GM12878 (cell line): ENCODE results near the gene COMMD1. TPM values are rescaled to one million over a fixed set of nuclear protein-coding genes. Genes with fewer than 3 reads are reported as not detected.

ENCODE experiments used
- ATAC-seq: fragments of 200-7000 bp; cut with Tn5 transposase; 3 replicates; pipeline ENCODE4 v1.9.1; 2020; ENCODE audit warnings: mild to moderate bottlenecking, moderate library complexity
- BruUV-seq: library from RNA; stranded (reverse); fragments of 400-500 nt; replicated peaks from 2 replicates; lab custom pipeline; 2021; lab: Mats Ljungman, UMichigan
- CTCF ChIA-PET: fragments of 300-600 bp; sonication (Branson Sonifier 250); formaldehyde crosslinking; extraction: SDS; loops from one replicate; lab custom pipeline; 2021; ENCODE audit warnings: inconsistent platforms; lab: Yijun Ruan, JAX
- POLR2A ChIA-PET: fragments of 350-600 bp; formaldehyde crosslinking; extraction: SDS; loops from one replicate; lab custom pipeline; 2021; ENCODE audit warnings: inconsistent platforms; lab: Charles Lee
- RAD21 ChIA-PET: fragments of 300-600 bp; sonication (Branson Sonifier 250); formaldehyde crosslinking; loops from one replicate; lab custom pipeline; 2023; ENCODE audit warnings: antibody characterized with exemption; ENCODE audit not compliant: unreplicated experiment; lab: Charles Lee
- SMC1A ChIA-PET: fragments of 300-600 bp; sonication (Branson Sonifier 250); formaldehyde crosslinking; loops from one replicate; lab custom pipeline; 2023; ENCODE audit not compliant: unreplicated experiment, uncharacterized antibody; lab: Charles Lee
- DNase-seq: peaks from one replicate; pipeline ENCODE4 v3.0.0-alpha.2; 2011; ENCODE audit warnings: low read depth, low spot score
- FAIRE-seq: peaks from 3 replicates; lab custom pipeline; 2011; peaks lifted over from hg19 to GRCh38; lab: Jason Lieb, UNC
- H2AFZ ChIP-seq: 2 replicates; pipeline ENCODE4 v1.6.0; 2011; ENCODE audit warnings: low read depth, low read length, control low read depth; ENCODE audit not compliant: control insufficient read depth
- H3K27ac ChIP-seq: 2 replicates; pipeline ENCODE4 v1.5.1; 2011; ENCODE audit warnings: control low read depth; ENCODE audit not compliant: control insufficient read depth, insufficient read depth
- H3K27me3 ChIP-seq, 2 experiments: replicated peaks in 1 of 2; 2 replicates each; pipeline versions ENCODE4 v1.6.0 to v1.6.1; 2011; ENCODE audit warnings: low read length in 1 of 2; ENCODE audit not compliant: control insufficient read depth in 2 of 2, insufficient read depth in 2 of 2
- H3K36me3 ChIP-seq, 2 experiments: 2 replicates each; pipeline ENCODE4 v1.5.1; 2011; ENCODE audit warnings: low read length in 1 of 2; ENCODE audit not compliant: control insufficient read depth in 2 of 2, insufficient read depth in 2 of 2
- H3K4me1 ChIP-seq: 2 replicates; pipeline ENCODE4 v1.6.1; 2011; ENCODE audit warnings: mild to moderate bottlenecking, low read length, moderate library complexity, mixed read lengths; ENCODE audit not compliant: control insufficient read depth, insufficient read depth
- H3K4me2 ChIP-seq: 2 replicates; pipeline ENCODE4 v1.6.0; 2011; ENCODE audit warnings: control low read depth; ENCODE audit not compliant: control insufficient read depth, insufficient read depth
- H3K4me3 ChIP-seq: fragments of 200-600 bp; sonication (generic); 2 replicates; pipeline ENCODE4 v1.5.1; 2016
- H3K79me2 ChIP-seq: 2 replicates; pipeline ENCODE4 v1.6.0; 2011; ENCODE audit warnings: low read length; ENCODE audit not compliant: control insufficient read depth, insufficient read depth
- H3K9ac ChIP-seq: 2 replicates; pipeline ENCODE4 v1.8.0; 2011; ENCODE audit warnings: low read length, control low read depth, mixed read lengths; ENCODE audit not compliant: control insufficient read depth, insufficient read depth
- H3K9me3 ChIP-seq: replicated peaks from 3 replicates; pipeline ENCODE4 v1.5.1; 2011; ENCODE audit warnings: mild to moderate bottlenecking, low read length; ENCODE audit not compliant: control insufficient read depth, insufficient read depth
- H4K20me1 ChIP-seq: 2 replicates; pipeline ENCODE4 v1.6.0; 2011; ENCODE audit not compliant: control insufficient read depth, insufficient read depth
- ATF7 ChIP-seq: fragments of 450-650 bp; IDR thresholded peaks from 2 replicates; pipeline ENCODE4 v1.6.1; 2016; ENCODE audit warnings: low read depth, mild to moderate bottlenecking
- BMI1 ChIP-seq: fragments of 450-650 bp; IDR thresholded peaks from 2 replicates; pipeline ENCODE4 v1.6.1; 2016; ENCODE audit warnings: mild to moderate bottlenecking, moderate library complexity, borderline replicate concordance
- FOXM1 ChIP-seq: IDR thresholded peaks from 2 replicates; pipeline ENCODE4 v1.6.1; 2012; ENCODE audit warnings: low read depth, mild to moderate bottlenecking, inconsistent platforms, low read length, moderate library complexity
- HDAC6 ChIP-seq: fragments of 200-600 bp; sonication (generic); IDR thresholded peaks from one replicate; pipeline ENCODE4 v1.8.0; 2017; ENCODE audit warnings: antibody characterized with exemption; ENCODE audit not compliant: unreplicated experiment
- HDGF ChIP-seq: fragments of 450-650 bp; IDR thresholded peaks from 2 replicates; pipeline ENCODE4 v1.6.1; 2016; ENCODE audit warnings: antibody characterized with exemption
- LARP7 ChIP-seq: fragments of 450-650 bp; IDR thresholded peaks from 2 replicates; pipeline ENCODE4 v1.6.1; 2017; ENCODE audit warnings: mild to moderate bottlenecking
- RAD51 ChIP-seq: fragments of 450-650 bp; IDR thresholded peaks from 2 replicates; pipeline ENCODE4 v1.6.1; 2016; ENCODE audit warnings: moderate library complexity, mild to moderate bottlenecking, inconsistent platforms
- SMARCA5 ChIP-seq: fragments of 450-650 bp; IDR thresholded peaks from 2 replicates; pipeline ENCODE4 v1.6.1; 2017; ENCODE audit warnings: mild to moderate bottlenecking
- SRF ChIP-seq, 2 experiments: IDR thresholded peaks; 2 replicates each; pipeline ENCODE4 v1.6.1; 2011; ENCODE audit warnings: low read depth in 2 of 2, low read length in 2 of 2, mild to moderate bottlenecking in 1 of 2, moderate library complexity in 1 of 2
- SUZ12 ChIP-seq: fragments of 200-600 bp; sonication (generic); IDR thresholded peaks from one replicate; pipeline ENCODE4 v1.6.1; 2018; ENCODE audit warnings: antibody characterized with exemption, mild to moderate bottlenecking; ENCODE audit not compliant: unreplicated experiment
- WGBS: methylation state at CpG from one replicate; pipeline ENCODE4 v1.1.6; 2016; ENCODE audit warnings: low lambda C conversion rate; ENCODE audit not compliant: insufficient replicate concordance, insufficient coverage; ENCODE audit errors: missing lambda C conversion rate; 5-methylcytosine and 5-hydroxymethylcytosine counted together
- in situ Hi-C: fragments of 300-500 bp; cut with MboI; formaldehyde crosslinking; loops from 9 replicates; pipeline ENCODE4 v1.14.3; 2018; ENCODE audit warnings: mixed read lengths
- intact Hi-C: fragments of 100-400 bp; cut with micrococcal nuclease; formaldehyde crosslinking; loops from one replicate; pipeline ENCODE4 v1.14.2; 2022; ENCODE audit not compliant: unreplicated experiment
- polyA plus RNA-seq, 11 experiments: library from polyadenylated mRNA; depleted of rRNA in 4 of 11; unstranded in 6 of 11; stranded (reverse) in 5 of 11; fragments of >200 nt; fragmentation: Nextera tagmentation in 4 of 11; fragmentation: Illumina TruSeq in 1 of 11; extraction: Ambion mirVana in 4 of 11; extraction: Trizol in 1 of 11; gene quantifications; 1 replicate in 1 of 11; 2 replicates in 10 of 11; pipeline versions ENCODE4 v1.2.1 to v1.2.3, GENCODE V29; 2011 to 2016; ENCODE audit warnings: inconsistent platforms in 2 of 11, missing spikeins in 2 of 11, low read depth in 1 of 11
- total RNA-seq, 4 experiments: library from RNA; depleted of rRNA in 3 of 4; stranded (reverse); fragments of >200 nt in 3 of 4; fragmentation: Illumina TruSeq in 1 of 4; extraction: Trizol in 1 of 4; gene quantifications; 2 replicates each; pipeline versions ENCODE4 v1.2.1 to v1.2.3, GENCODE V29; 2013 to 2021
- TF ChIP-seq, protein P1 (sequence below): fragments of 450-650 bp; formaldehyde crosslinking; IDR thresholded peaks from 2 replicates; pipeline ENCODE4 v1.4.0; 2022; ENCODE audit warnings: mild to moderate bottlenecking, moderate library complexity
- TF ChIP-seq, protein P2 (sequence below): fragments of 450-650 bp; IDR thresholded peaks from 2 replicates; pipeline ENCODE4 v1.6.1; 2016; ENCODE audit warnings: mild to moderate bottlenecking
- TF ChIP-seq, protein P3 (sequence below): fragments of 450-650 bp; IDR thresholded peaks from 2 replicates; pipeline ENCODE4 v1.6.1; 2016; ENCODE audit warnings: mild to moderate bottlenecking

COMMD1 gene
- total and polyA plus RNA-seq, 10 of the 15 experiments (the other 5 are each of a cell fraction or from before 2014, with no cell fraction given): 39.7 to 210 (median 53.7) TPM

DNA sequence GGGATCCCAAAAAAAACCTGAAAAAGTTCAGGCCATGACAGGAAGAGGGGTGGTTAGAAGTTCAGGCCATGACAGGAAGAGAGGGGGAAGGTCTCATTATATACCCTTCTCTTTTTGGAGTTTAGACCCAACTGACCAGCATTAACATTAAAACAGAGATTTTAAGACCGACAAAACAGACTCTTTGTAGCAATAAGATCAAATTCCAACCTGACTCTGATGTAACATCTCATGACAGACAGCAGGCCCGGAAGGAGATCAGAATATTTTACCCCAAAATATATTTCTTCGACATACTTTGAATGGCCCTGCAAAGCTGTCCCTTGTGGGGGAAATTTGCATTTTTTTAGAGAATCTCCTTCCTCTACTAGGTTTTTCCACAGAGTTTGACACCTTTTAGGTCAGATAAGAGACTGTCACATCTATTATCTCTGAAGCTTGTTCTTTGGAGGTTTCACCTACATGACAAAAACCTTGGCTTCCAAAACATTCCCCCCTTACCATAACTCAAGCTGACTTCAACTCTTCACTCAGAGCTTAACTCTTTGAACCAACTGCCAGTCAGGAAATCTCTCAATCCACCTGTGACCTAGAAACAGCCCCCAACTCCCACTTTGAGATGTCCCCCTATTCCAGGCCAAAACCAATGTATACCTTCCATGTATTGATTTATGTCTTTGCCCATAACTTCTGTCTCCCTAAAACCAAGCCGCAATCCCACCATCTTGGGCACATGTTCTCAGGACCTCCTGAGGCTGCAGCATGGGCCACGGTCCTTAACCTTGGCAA, 239.4 kb downstream of the COMMD1 start:
- ChIA-PET RAD21 (interaction anchor here (1.0 to 10.7 kb wide), 23 partner anchors 9 to 266 kb away, joined by 3 to 83 read pairs (median 6); no protein-coding TSS in a partner anchor), POLR2A (interaction anchor here (0.9 to 3.3 kb wide), 14 partner anchors 10 to 161 kb away, joined by 3 to 20 read pairs (median 5); partner anchors contain the start of gene B3GNT2), CTCF (interaction anchor here (1.0 to 6.2 kb wide), 9 partner anchors 12 to 269 kb away, joined by 3 to 35 read pairs (median 5); no protein-coding TSS in a partner anchor), SMC1A (interaction anchor here (0.9 to 8.0 kb wide), 23 partner anchors 8 to 266 kb away, joined by 3 to 91 read pairs (median 4); no protein-coding TSS in a partner anchor)
- Histone ChIP-seq H2AFZ (peak overlapping the region; percentile 5), H3K4me3 (no peak overlapping the region), H3K9ac (peak overlapping the region; percentile 68), H3K27me3 (no peaks in the 10 kb centered on the region), H3K9me3 (no peaks in the 10 kb centered on the region; the same call in 1 of the 3 replicates), H3K79me2 (peaks cover 57% of the 10 kb centered on the region), H3K4me1 (peaks cover 83% of the 10 kb centered on the region), H3K27ac (peak overlapping the region; percentile 90), H4K20me1 (no peaks in the 10 kb centered on the region), H3K4me2 (peak overlapping the region; percentile 78), H3K36me3 (no peaks in the 10 kb centered on the region; a peak in 1 of 4 replicates)
- 52% methylated on average over 5 of the region's 5 CpGs for WGBS
- FAIRE-seq (no peak), ATAC-seq (no peak; the same call in 2 of the 3 replicates), DNase-seq (no peak)
- in situ Hi-C loops: loop anchor here (5.0 kb wide), 1 partner anchor 162 kb away; no protein-coding TSS in a partner anchor
- intact Hi-C loops: loop anchor here (2.0 to 10.0 kb wide), 7 partner anchors 52 to 590 kb away; partner anchors contain the start of gene B3GNT2
- no TSS peak for BruUV-seq
- TF ChIP-seq FOXM1 (no peak), BMI1 (0 out of 2 replicates have a peak, but pooled peaks have one; percentile 8), HDAC6 (no peak), ATF7 (peak; percentile 30; the same call in 1 of the 2 replicates), SUZ12 (no peak), HDGF (0 out of 2 replicates have a peak, but pooled peaks have one; percentile 34), SMARCA5 (peak; percentile 26; the same call in 1 of the 2 replicates), SRF (IDR thresholded peaks at IDR 0.05; ENCODE audit: low read depth in 2 of 2, low read length in 2 of 2) (no peak), LARP7 (peak; percentile 46; the same call in 1 of the 2 replicates), RAD51 (no peak)
- TF ChIP-seq, protein P1, sequence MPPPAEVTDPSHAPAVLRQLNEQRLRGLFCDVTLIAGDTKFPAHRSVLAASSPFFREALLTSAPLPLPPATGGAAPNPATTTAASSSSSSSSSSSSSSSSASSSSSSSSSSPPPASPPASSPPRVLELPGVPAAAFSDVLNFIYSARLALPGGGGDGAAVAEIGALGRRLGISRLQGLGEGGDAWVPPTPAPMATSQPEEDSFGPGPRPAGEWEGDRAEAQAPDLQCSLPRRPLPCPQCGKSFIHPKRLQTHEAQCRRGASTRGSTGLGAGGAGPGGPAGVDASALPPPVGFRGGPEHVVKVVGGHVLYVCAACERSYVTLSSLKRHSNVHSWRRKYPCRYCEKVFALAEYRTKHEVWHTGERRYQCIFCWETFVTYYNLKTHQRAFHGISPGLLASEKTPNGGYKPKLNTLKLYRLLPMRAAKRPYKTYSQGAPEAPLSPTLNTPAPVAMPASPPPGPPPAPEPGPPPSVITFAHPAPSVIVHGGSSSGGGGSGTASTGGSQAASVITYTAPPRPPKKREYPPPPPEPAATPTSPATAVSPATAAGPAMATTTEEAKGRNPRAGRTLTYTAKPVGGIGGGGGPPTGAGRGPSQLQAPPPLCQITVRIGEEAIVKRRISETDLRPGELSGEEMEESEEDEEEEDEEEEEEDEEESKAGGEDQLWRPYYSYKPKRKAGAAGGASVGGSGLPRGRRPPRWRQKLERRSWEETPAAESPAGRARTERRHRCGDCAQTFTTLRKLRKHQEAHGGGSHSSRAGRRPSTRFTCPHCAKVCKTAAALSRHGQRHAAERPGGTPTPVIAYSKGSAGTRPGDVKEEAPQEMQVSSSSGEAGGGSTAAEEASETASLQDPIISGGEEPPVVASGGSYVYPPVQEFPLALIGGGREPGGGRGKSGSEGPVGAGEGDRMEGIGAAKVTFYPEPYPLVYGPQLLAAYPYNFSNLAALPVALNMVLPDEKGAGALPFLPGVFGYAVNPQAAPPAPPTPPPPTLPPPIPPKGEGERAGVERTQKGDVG: peak; percentile 75; the same call in 1 of the 2 replicates
- TF ChIP-seq, protein P2, sequence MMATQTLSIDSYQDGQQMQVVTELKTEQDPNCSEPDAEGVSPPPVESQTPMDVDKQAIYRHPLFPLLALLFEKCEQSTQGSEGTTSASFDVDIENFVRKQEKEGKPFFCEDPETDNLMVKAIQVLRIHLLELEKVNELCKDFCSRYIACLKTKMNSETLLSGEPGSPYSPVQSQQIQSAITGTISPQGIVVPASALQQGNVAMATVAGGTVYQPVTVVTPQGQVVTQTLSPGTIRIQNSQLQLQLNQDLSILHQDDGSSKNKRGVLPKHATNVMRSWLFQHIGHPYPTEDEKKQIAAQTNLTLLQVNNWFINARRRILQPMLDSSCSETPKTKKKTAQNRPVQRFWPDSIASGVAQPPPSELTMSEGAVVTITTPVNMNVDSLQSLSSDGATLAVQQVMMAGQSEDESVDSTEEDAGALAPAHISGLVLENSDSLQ: peak; percentile 64
- TF ChIP-seq, protein P3, sequence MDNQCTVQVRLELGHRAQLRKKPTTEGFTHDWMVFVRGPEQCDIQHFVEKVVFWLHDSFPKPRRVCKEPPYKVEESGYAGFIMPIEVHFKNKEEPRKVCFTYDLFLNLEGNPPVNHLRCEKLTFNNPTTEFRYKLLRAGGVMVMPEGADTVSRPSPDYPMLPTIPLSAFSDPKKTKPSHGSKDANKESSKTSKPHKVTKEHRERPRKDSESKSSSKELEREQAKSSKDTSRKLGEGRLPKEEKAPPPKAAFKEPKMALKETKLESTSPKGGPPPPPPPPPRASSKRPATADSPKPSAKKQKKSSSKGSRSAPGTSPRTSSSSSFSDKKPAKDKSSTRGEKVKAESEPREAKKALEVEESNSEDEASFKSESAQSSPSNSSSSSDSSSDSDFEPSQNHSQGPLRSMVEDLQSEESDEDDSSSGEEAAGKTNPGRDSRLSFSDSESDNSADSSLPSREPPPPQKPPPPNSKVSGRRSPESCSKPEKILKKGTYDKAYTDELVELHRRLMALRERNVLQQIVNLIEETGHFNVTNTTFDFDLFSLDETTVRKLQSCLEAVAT: peak; percentile 85
